HEK293 (cell line): Measurements from ENCODE around the gene SLC25A19.

ENCODE experiments used
- HOXD13 ChIP-seq: sonication (generic); formaldehyde crosslinking; IDR thresholded peaks from 2 replicates; pipeline ENCODE4 v1.8.0; 2022; ENCODE audit warnings: missing genetic modification reagents, borderline replicate concordance
- SETDB1 ChIP-seq: IDR thresholded peaks from one replicate; pipeline ENCODE4 v1.6.1; 2017; ENCODE audit warnings: mild to moderate bottlenecking, low read length, moderate library complexity, mixed read lengths; ENCODE audit not compliant: insufficient read length
- ZNF398 ChIP-seq: fragments of 450-650 bp; formaldehyde crosslinking; IDR thresholded peaks from 2 replicates; pipeline ENCODE4 v1.5.1; 2017; ENCODE audit warnings: missing biosample characterization, missing genetic modification characterization
- ZNF513 ChIP-seq: fragments of 450-650 bp; IDR thresholded peaks from 2 replicates; pipeline ENCODE4 v1.5.1; 2018; ENCODE audit warnings: missing biosample characterization, missing genetic modification characterization
- ZSCAN5A ChIP-seq: fragments of 450-650 bp; formaldehyde crosslinking; IDR thresholded peaks from 2 replicates; pipeline ENCODE4 v1.5.1; 2016; ENCODE audit warnings: missing biosample characterization, missing genetic modification characterization
- TF ChIP-seq, protein P1 (sequence below): IDR thresholded peaks from 2 replicates; pipeline ENCODE4 v1.6.1; 2011; ENCODE audit warnings: mild to moderate bottlenecking, low read depth, low read length, borderline replicate concordance

DNA sequence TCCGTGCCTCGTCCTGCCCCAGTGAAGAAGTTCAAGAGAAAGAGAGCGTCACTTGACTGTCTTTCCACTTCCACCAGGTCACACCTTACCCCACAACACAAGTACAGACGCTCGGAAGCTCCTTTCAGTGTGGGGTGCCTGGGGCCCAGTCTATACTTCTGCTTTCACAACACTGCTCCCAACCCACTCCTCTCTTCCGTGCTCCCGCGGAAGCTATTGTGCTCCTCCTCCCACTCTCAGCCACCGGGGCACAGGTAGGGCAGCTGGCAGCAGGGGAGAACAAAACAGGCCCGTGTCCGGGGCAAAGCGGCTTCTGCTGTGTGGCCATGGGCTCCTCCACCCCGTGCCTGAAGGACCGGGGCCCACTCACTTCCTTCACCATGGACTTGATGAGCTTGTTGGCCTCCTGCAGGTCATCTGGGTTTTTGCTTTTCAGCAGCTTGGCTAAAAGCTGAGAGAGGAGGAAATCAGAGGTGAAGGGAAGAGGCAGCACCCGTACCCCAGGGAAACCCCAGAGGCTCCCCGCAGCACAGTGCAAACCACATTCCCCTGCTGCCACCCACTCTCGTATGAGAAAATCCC is 46.7 kb downstream of the SLC25A19 start:
- TF ChIP-seq HOXD13 (CRISPR knock-in tag) (no peak), ZNF513 (tag by site-specific recombination) (no peak), SETDB1 (no peak), ZSCAN5A (tag by site-specific recombination) (no peak), ZNF398 (tag by site-specific recombination) (no peak)
- TF ChIP-seq, protein P1, sequence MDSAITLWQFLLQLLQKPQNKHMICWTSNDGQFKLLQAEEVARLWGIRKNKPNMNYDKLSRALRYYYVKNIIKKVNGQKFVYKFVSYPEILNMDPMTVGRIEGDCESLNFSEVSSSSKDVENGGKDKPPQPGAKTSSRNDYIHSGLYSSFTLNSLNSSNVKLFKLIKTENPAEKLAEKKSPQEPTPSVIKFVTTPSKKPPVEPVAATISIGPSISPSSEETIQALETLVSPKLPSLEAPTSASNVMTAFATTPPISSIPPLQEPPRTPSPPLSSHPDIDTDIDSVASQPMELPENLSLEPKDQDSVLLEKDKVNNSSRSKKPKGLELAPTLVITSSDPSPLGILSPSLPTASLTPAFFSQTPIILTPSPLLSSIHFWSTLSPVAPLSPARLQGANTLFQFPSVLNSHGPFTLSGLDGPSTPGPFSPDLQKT: no peak
